ENCODE results near the gene MMP23B. TPM values are rescaled to one million over a fixed set of nuclear protein-coding genes. Genes with fewer than 3 reads are reported as not detected.

MMP23B gene
- total RNA-seq, 1 experiment from 2014 or later = 0.67 TPM

GRCh38 chr1:1625404-1625775, 6.6 kb upstream of the MMP23B start:
- intact Hi-C loops (cut with micrococcal nuclease; ENCODE audit: unreplicated experiment) = no loop called here
- no peak overlapping the region for H3K27ac ChIP-seq (ENCODE audit: low read depth, low read length, poor library complexity, severe bottlenecking)
- ChIA-PET POLR2A (ENCODE audit: low non-redundant PET) (no interaction called here), CTCF (no interaction called here)
- no peak overlapping the region for H3K4me3 ChIP-seq (ENCODE audit: low read depth, low read length, poor library complexity, severe bottlenecking)
- H3K9me3 ChIP-seq (ENCODE audit: low read depth, low read length, poor library complexity, severe bottlenecking) = no peaks in the 10 kb centered on the region
- no peak for DNase-seq (ENCODE audit: low spot score)
- peaks cover 4% of the 10 kb centered on the region for H3K4me1 ChIP-seq (ENCODE audit: insufficient read depth, low read length, poor library complexity, severe bottlenecking)
- no TSS peak for BruUV-seq (replicated peaks)
- TF ChIP-seq, protein P1, sequence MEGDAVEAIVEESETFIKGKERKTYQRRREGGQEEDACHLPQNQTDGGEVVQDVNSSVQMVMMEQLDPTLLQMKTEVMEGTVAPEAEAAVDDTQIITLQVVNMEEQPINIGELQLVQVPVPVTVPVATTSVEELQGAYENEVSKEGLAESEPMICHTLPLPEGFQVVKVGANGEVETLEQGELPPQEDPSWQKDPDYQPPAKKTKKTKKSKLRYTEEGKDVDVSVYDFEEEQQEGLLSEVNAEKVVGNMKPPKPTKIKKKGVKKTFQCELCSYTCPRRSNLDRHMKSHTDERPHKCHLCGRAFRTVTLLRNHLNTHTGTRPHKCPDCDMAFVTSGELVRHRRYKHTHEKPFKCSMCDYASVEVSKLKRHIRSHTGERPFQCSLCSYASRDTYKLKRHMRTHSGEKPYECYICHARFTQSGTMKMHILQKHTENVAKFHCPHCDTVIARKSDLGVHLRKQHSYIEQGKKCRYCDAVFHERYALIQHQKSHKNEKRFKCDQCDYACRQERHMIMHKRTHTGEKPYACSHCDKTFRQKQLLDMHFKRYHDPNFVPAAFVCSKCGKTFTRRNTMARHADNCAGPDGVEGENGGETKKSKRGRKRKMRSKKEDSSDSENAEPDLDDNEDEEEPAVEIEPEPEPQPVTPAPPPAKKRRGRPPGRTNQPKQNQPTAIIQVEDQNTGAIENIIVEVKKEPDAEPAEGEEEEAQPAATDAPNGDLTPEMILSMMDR (conservative IDR thresholded peaks at IDR 0.05; ENCODE audit: low read depth, low read length) = no peak
- TF ChIP-seq EZH2 (IDR thresholded peaks at IDR 0.05; ENCODE audit: borderline replicate concordance, low read depth, low read length, poor library complexity, severe bottlenecking) = no peak
- H3K27me3 ChIP-seq (replicated peaks; ENCODE audit: insufficient read depth, low read depth, low read length, poor library complexity) = peaks cover 1% of the 10 kb centered on the region
- no peaks in the 10 kb centered on the region for H3K36me3 ChIP-seq (ENCODE audit: insufficient read depth, low read length, poor library complexity, severe bottlenecking)

DNA sequence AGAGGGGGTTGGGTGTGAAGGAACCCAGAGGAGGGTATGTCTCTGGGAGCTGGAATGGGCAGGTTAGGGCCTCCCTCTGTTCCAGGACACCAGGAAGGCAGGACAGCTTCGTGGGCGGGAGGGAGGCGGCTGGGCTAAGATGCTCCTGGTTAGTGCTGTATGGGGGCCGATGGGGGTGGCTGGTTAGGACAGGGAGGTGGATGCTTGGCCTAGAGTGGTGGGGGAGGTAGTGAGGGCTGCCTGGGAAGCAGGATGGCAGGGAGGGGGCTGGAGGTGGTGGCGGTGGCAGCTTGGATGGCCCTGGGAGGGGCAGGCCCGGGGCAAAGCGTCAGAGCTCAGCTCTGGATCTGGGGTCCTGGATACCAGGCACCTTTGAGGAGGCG, 6.2 kb upstream of the MMP23B start:
- Histone ChIP-seq H3K36me3 (ENCODE audit: insufficient read depth, low read length, poor library complexity, severe bottlenecking) (no peaks in the 10 kb centered on the region), H3K4me1 (ENCODE audit: insufficient read depth, low read length, poor library complexity, severe bottlenecking) (peaks cover 8% of the 10 kb centered on the region), H3K4me3 (ENCODE audit: low read depth, low read length, poor library complexity, severe bottlenecking) (no peak overlapping the region), H3K27me3 (replicated peaks; ENCODE audit: insufficient read depth, low read depth, low read length, poor library complexity) (peaks cover 6% of the 10 kb centered on the region), H3K9me3 (ENCODE audit: low read depth, low read length, poor library complexity, severe bottlenecking) (no peaks in the 10 kb centered on the region), H3K27ac (ENCODE audit: low read depth, low read length, poor library complexity, severe bottlenecking) (no peak overlapping the region)
- no TSS peak for BruUV-seq (replicated peaks)
- no peak for TF ChIP-seq EZH2 (IDR thresholded peaks at IDR 0.05; ENCODE audit: borderline replicate concordance, low read depth, low read length, poor library complexity, severe bottlenecking)
- TF ChIP-seq, protein P1 (conservative IDR thresholded peaks at IDR 0.05; ENCODE audit: low read depth, low read length) = no peak
- no peak for DNase-seq (ENCODE audit: low spot score)
- intact Hi-C loops (cut with micrococcal nuclease; ENCODE audit: unreplicated experiment) = no loop called here
- ChIA-PET CTCF (no interaction called here), POLR2A (ENCODE audit: low non-redundant PET) (no interaction called here)

DNA sequence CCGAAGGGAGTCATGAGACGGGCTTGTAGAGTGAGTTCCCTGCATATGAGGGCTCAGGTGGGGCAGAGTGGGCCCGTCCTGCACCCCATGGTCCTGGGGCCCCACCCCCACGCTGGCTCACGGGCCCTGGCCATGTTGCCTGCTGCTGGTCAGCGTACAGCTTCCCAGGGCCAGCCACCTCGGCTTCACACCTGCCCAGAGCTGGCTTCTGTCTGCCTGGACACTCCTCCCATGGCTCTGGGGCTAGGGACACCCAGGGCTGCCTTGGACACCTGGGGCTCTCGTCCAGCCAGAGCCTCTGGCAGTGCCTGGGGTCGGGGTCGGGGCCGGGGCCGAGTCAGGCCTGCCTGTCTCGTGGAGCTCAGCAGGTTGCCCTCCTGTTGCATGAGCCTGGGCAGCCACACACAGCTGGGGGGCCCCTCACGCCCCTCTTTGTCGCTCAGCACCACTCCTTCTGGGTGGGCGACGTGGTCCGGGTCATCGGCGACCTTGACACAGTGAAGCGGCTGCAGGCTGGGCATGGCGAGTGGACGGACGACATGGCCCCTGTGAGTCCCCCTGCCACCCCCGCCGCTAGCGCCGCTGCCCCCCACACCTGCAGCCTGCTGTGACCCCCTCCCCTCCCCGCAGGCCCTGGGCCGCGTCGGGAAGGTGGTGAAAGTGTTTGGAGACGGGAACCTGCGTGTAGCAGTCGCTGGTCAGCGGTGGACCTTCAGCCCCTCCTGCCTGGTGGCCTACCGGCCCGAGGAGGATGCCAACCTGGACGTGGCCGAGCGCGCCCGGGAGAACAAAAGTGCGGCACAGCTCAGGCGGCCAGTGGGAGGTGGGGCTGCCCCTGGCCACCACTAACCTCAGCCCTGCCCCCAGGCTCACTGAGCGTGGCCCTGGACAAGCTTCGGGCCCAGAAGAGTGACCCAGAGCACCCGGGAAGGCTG, 5.5 kb upstream of the MMP23B start:
- Histone ChIP-seq H3K27ac (ENCODE audit: low read depth, low read length, poor library complexity, severe bottlenecking) (no peak overlapping the region), H3K4me3 (ENCODE audit: low read depth, low read length, poor library complexity, severe bottlenecking) (no peak overlapping the region), H3K4me1 (ENCODE audit: insufficient read depth, low read length, poor library complexity, severe bottlenecking) (peaks cover 9% of the 10 kb centered on the region), H3K36me3 (ENCODE audit: insufficient read depth, low read length, poor library complexity, severe bottlenecking) (no peaks in the 10 kb centered on the region), H3K27me3 (replicated peaks; ENCODE audit: insufficient read depth, low read depth, low read length, poor library complexity) (peaks cover 11% of the 10 kb centered on the region), H3K9me3 (ENCODE audit: low read depth, low read length, poor library complexity, severe bottlenecking) (no peaks in the 10 kb centered on the region)
- BruUV-seq (replicated peaks) = no TSS peak
- TF ChIP-seq EZH2 (IDR thresholded peaks at IDR 0.05; ENCODE audit: borderline replicate concordance, low read depth, low read length, poor library complexity, severe bottlenecking) = no peak
- TF ChIP-seq, protein P1 (conservative IDR thresholded peaks at IDR 0.05; ENCODE audit: low read depth, low read length) = no peak
- ChIA-PET POLR2A (ENCODE audit: low non-redundant PET) (no interaction called here), CTCF (no interaction called here)
- intact Hi-C loops (cut with micrococcal nuclease; ENCODE audit: unreplicated experiment) = no loop called here
- no peak for DNase-seq (ENCODE audit: low spot score)
